ENCODE measurements around the gene PARP15. TPM values are rescaled to one million over a fixed set of nuclear protein-coding genes. Genes with fewer than 3 reads are reported as not detected.

The PARP15 gene
- total and polyA plus RNA-seq, 2 of the 4 experiments (the other 2 are of a cell fraction): 0.10 TPM; not detected in 1

DNA sequence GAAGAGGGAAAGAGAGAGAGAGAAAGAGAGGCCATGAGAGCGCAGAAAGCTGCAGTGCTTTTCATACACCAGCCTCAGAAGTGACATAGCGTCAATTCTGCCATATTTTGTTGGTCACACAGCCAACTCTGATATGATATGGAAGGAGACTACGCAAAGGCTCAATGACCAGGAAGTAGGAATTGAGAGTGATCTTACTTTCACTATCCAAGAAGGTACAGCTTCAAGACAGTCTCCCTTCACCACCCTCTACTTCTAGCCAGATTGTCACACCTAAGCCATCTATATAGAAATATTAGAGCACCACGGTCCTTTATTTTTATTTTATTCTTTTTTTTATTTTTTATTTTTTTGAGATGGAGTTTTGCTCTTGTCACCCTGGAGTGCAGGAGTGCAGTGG lies 21.1 kb downstream of the PARP15 start:
- dilution Hi-C loops (cut with HindIII; ENCODE audit: low sequenced_read_pairs, unreplicated experiment) (no loop called here), in situ Hi-C loops (cut with MboI; ENCODE audit: low sequenced_read_pairs) (no loop called here), intact Hi-C loops (cut with micrococcal nuclease) (no loop called here)
- H2BK15ac ChIP-seq (ENCODE audit: low read depth, low read length): no peak overlapping the region
- DNase-seq: no peak
- no peak overlapping the region for H2BK120ac ChIP-seq (ENCODE audit: low read depth, low read length)
- no TSS peak for BruUV-seq (replicated peaks)
- no peak overlapping the region for H3K27ac ChIP-seq (ENCODE audit: insufficient read depth, low read length)
- ATAC-seq (ENCODE audit: low read depth): no peak
- no peaks in the 10 kb centered on the region for H4K20me1 ChIP-seq (ENCODE audit: insufficient read depth, low read length)
- no peak overlapping the region for H2AK9ac ChIP-seq (replicated peaks; ENCODE audit: low read depth, low read length, poor library complexity)
- no peaks in the 10 kb centered on the region for H3K36me3 ChIP-seq (ENCODE audit: control insufficient read depth, insufficient read depth, low read length)
- no peaks in the 10 kb centered on the region for H3K79me1 ChIP-seq (ENCODE audit: low read depth in 1 of 2, low read length in 2 of 2)
- no CpG with 5 or more reads among the region's 4 CpGs for WGBS, 2 experiments (ENCODE audit: extremely low coverage in 2 of 2, insufficient read length in 1 of 2)
- POLR2A ChIA-PET (ENCODE audit: unreplicated experiment): no interaction called here
- H2BK5ac ChIP-seq (ENCODE audit: low read depth, low read length, poor library complexity, severe bottlenecking): no peak overlapping the region
- no peak overlapping the region for H3K23ac ChIP-seq (ENCODE audit: low read depth, low read length)
- H4K5ac ChIP-seq (ENCODE audit: low read depth, low read length): no peak overlapping the region
- no peak overlapping the region; the same call in 1 of the 2 replicates for H3K4me2 ChIP-seq (ENCODE audit: low read depth, low read length)
- no peak for TF ChIP-seq MAFK (IDR thresholded peaks at IDR 0.05; ENCODE audit: low read depth, low read length)
- no peak for TF ChIP-seq ELK1 (IDR thresholded peaks at IDR 0.05; ENCODE audit: borderline replicate concordance, low read depth, low read length)
- TF ChIP-seq RAD21 (IDR thresholded peaks at IDR 0.05; ENCODE audit: low read length): no peak
- TF ChIP-seq CHD1 (IDR thresholded peaks at IDR 0.05; ENCODE audit: low read depth, low read length): no peak
- TF ChIP-seq, protein P1, sequence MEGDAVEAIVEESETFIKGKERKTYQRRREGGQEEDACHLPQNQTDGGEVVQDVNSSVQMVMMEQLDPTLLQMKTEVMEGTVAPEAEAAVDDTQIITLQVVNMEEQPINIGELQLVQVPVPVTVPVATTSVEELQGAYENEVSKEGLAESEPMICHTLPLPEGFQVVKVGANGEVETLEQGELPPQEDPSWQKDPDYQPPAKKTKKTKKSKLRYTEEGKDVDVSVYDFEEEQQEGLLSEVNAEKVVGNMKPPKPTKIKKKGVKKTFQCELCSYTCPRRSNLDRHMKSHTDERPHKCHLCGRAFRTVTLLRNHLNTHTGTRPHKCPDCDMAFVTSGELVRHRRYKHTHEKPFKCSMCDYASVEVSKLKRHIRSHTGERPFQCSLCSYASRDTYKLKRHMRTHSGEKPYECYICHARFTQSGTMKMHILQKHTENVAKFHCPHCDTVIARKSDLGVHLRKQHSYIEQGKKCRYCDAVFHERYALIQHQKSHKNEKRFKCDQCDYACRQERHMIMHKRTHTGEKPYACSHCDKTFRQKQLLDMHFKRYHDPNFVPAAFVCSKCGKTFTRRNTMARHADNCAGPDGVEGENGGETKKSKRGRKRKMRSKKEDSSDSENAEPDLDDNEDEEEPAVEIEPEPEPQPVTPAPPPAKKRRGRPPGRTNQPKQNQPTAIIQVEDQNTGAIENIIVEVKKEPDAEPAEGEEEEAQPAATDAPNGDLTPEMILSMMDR (conservative IDR thresholded peaks at IDR 0.05; ENCODE audit: low read depth, low read length): no peak
- TF ChIP-seq, protein P2, sequence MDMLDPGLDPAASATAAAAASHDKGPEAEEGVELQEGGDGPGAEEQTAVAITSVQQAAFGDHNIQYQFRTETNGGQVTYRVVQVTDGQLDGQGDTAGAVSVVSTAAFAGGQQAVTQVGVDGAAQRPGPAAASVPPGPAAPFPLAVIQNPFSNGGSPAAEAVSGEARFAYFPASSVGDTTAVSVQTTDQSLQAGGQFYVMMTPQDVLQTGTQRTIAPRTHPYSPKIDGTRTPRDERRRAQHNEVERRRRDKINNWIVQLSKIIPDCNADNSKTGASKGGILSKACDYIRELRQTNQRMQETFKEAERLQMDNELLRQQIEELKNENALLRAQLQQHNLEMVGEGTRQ (IDR thresholded peaks at IDR 0.05; ENCODE audit: low read depth, low read length): no peak
- TF ChIP-seq NFE2L2 (IDR thresholded peaks at IDR 0.05; ENCODE audit: low read depth, low read length): no peak
- no peak for TF ChIP-seq SMC3 (IDR thresholded peaks at IDR 0.05; ENCODE audit: low read depth, low read length)
- no peak overlapping the region for H2BK20ac ChIP-seq (ENCODE audit: low read depth, low read length)
- peaks cover 13% of the 10 kb centered on the region for H3K27me3 ChIP-seq (ENCODE audit: control insufficient read depth, insufficient read depth, low read length)
- no peak overlapping the region for H3K18ac ChIP-seq (ENCODE audit: low read depth, low read length)
- H3K56ac ChIP-seq (ENCODE audit: extremely low read depth, insufficient read depth, low read length): no peak overlapping the region
- H3K4me3 ChIP-seq (ENCODE audit: insufficient read depth, low read depth, low read length): no peak overlapping the region
- H2AK5ac ChIP-seq (ENCODE audit: low read depth, low read length): no peak overlapping the region
- no peak overlapping the region for H4K91ac ChIP-seq (ENCODE audit: insufficient read depth, low read depth, low read length)
- H3K4ac ChIP-seq (ENCODE audit: low read depth, low read length): no peak overlapping the region
- H3K4me1 ChIP-seq (ENCODE audit: control insufficient read depth, insufficient read depth, low read length): no peaks in the 10 kb centered on the region
- CTCF ChIA-PET: no interaction called here
- H3K9me3 ChIP-seq (ENCODE audit: control insufficient read depth, insufficient read depth, low read length): 0 out of 2 replicates have a peak, but pooled peaks cover 3% of the 10 kb centered on the region
- H3K14ac ChIP-seq (replicated peaks; ENCODE audit: low read depth, low read length): no peak overlapping the region
- no peak overlapping the region for H3K9ac ChIP-seq (ENCODE audit: low read depth, low read length)
- no peak overlapping the region for H2AFZ ChIP-seq (replicated peaks; ENCODE audit: low read length, poor library complexity)
- no peaks in the 10 kb centered on the region for H3K9me1 ChIP-seq (ENCODE audit: insufficient read depth, low read length)
- no peak overlapping the region for H4K8ac ChIP-seq (ENCODE audit: low read depth in 2 of 2, low read length in 2 of 2)
